Stimulated activated CD8-positive, alpha-beta memory T cell treated with anti-CD3 and anti-CD28 coated beads, Interleukin-7, amount 100 ng/mL, for 1 hour (primary cell): ENCODE results near the gene HIVEP1.

ENCODE experiments used
- DNase-seq, 2 donors: peaks; one replicate each; pipeline ENCODE4 v3.0.0-alpha.2; 2020; ENCODE audit warnings: low read depth in 2 of 2

The HIVEP1 gene

GRCh38 chr6:12012038-12012557 lies at the start of gene HIVEP1:
Gene HIVEP1 (plus strand): TSS chr6:12012312. CDS start chr6:12015629, 3,317 bp downstream.
- DNase-seq, result no peak

- no peak for DNase-seq
Measured at GRCh38 chr6:11963756-11964500, 48.2 kb upstream of the HIVEP1 start.

GRCh38 chr6:11964729-11965335 lies 47.3 kb upstream of the HIVEP1 start:
- no peak for DNase-seq

- DNase-seq, result no peak
Measured at GRCh38 chr6:11965499-11965898, 46.6 kb upstream of the HIVEP1 start.

GRCh38 chr6:11968241-11968806 lies 43.8 kb upstream of the HIVEP1 start:
- no peak for DNase-seq

GRCh38 chr6:11969092-11969491 lies 43.0 kb upstream of the HIVEP1 start:
- DNase-seq, result no peak

- no peak for DNase-seq
Measured at GRCh38 chr6:11970114-11970513, 42.0 kb upstream of the HIVEP1 start.

- no peak for DNase-seq
Measured at GRCh38 chr6:11971154-11971553, 41.0 kb upstream of the HIVEP1 start.

- DNase-seq, result no peak
Measured at GRCh38 chr6:11972270-11972669, 39.8 kb upstream of the HIVEP1 start.

- no peak for DNase-seq
Measured at GRCh38 chr6:11972806-11973205, 39.3 kb upstream of the HIVEP1 start.

- no peak for DNase-seq
Measured at GRCh38 chr6:11973238-11973637, 38.9 kb upstream of the HIVEP1 start.

- DNase-seq, result no peak
Measured at GRCh38 chr6:11974089-11974488, 38.0 kb upstream of the HIVEP1 start.

- DNase-seq, result peak in 1 of 2 donors; percentile 2
Measured at GRCh38 chr6:11975353-11975977, 36.6 kb upstream of the HIVEP1 start.

- DNase-seq, result no peak
Measured at GRCh38 chr6:11976489-11976888, 35.6 kb upstream of the HIVEP1 start.

- DNase-seq, result no peak
Measured at GRCh38 chr6:11977193-11977592, 34.9 kb upstream of the HIVEP1 start.

- no peak for DNase-seq
Measured at GRCh38 chr6:11977738-11978137, 34.4 kb upstream of the HIVEP1 start.

- DNase-seq, result no peak
Measured at GRCh38 chr6:11978169-11978987, 33.7 kb upstream of the HIVEP1 start.

GRCh38 chr6:11979866-11980265 lies 32.2 kb upstream of the HIVEP1 start:
- DNase-seq, result no peak

GRCh38 chr6:11983306-11983705 lies 28.8 kb upstream of the HIVEP1 start:
- no peak for DNase-seq

- DNase-seq, result no peak
Measured at GRCh38 chr6:11987386-11987785, 24.7 kb upstream of the HIVEP1 start.

- DNase-seq, result no peak
Measured at GRCh38 chr6:11989386-11989785, 22.7 kb upstream of the HIVEP1 start.

GRCh38 chr6:11992086-11992485 lies 20.0 kb upstream of the HIVEP1 start:
- no peak for DNase-seq
